Activated CD4-positive, alpha-beta T cell treated with anti-CD3 and anti-CD28 coated beads for 36 hours (primary cell): Measurements from ENCODE around the gene TCF12. TPM values are rescaled to one million over a fixed set of nuclear protein-coding genes. Genes with fewer than 3 reads are reported as not detected.
A peak's percentile ranks its signal among the peaks of the same experiment; 100 is the strongest.

ENCODE experiments used
- ATAC-seq: fragments of 200-7000 bp; cut with Tn5 transposase; one replicate; pipeline ENCODE4 v1.10.0; 2021; ENCODE audit warnings: mild to moderate bottlenecking, moderate library complexity
- CTCF ChIA-PET: fragments of 350-600 bp; sonication (Branson Sonifier 250); formaldehyde crosslinking; loops from one replicate; lab custom pipeline; 2021; ENCODE audit warnings: antibody characterized with exemption; lab: Charles Lee
- POLR2A ChIA-PET: fragments of 350-600 bp; sonication (Branson Sonifier 250); formaldehyde crosslinking; loops from one replicate; lab custom pipeline; 2021; ENCODE audit warnings: antibody characterized with exemption, inconsistent platforms; lab: Charles Lee
- DNase-seq: peaks from one replicate; pipeline ENCODE4 v3.0.0-alpha.2; 2020
- H3K27ac Mint-ChIP-seq: one replicate; pipeline ENCODE4 v1.8.0; 2021; ENCODE audit warnings: mixed read lengths
- H3K27me3 Mint-ChIP-seq: one replicate; pipeline ENCODE4 v1.8.0; 2021; ENCODE audit warnings: mixed read lengths
- H3K36me3 Mint-ChIP-seq: one replicate; pipeline ENCODE4 v1.8.0; 2021; ENCODE audit warnings: low read depth, mixed read lengths
- H3K4me1 Mint-ChIP-seq: one replicate; pipeline ENCODE4 v1.8.0; 2021; ENCODE audit warnings: mixed read lengths
- H3K4me3 Mint-ChIP-seq: one replicate; pipeline ENCODE4 v1.8.0; 2021; ENCODE audit warnings: mild to moderate bottlenecking, moderate library complexity, mixed read lengths
- H3K9me3 Mint-ChIP-seq: one replicate; pipeline ENCODE4 v1.8.0; 2021; ENCODE audit warnings: low read depth, mixed read lengths
- intact Hi-C, 2 experiments: fragments of 100-400 bp; cut with DNase I in 1 of 2; cut with micrococcal nuclease in 1 of 2; formaldehyde crosslinking; loops; one replicate each; pipeline versions ENCODE4 v1.14.2 to v1.15.1; 2022 to 2024; cut with DNase I, micrococcal nuclease
- total RNA-seq, 2 experiments: library from RNA; stranded (reverse); gene quantifications; one replicate each; pipeline ENCODE4 v1.2.3, GENCODE V29; 2021

TCF12 gene
- total RNA-seq, 2 experiments from 2014 or later, result 61.1 to 74.9 TPM

DNA sequence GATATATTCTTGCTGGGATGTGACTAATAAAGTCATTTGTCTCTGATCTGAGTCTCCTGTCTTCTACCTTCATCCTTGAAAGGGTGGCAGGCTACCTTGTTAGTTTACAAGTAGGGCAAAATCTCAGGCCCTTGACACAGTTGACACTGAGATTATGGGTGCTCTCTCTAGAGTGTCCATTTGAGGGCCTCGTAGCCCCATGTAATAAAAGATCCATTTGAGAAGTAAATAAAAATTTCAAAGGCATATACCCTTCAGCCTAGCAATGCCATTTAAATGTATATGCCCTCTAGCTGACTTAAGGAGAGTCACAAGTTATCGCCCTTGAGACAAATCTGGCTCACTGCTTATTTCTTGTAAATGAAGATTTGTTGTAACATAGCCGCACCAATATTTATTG, 98.6 kb downstream of the TCF12 start:
- Mint-ChIP-seq H3K4me3 (no peak overlapping the region), H3K36me3 (peaks cover 6% of the 10 kb centered on the region), H3K4me1 (peaks cover 32% of the 10 kb centered on the region), H3K9me3 (no peaks in the 10 kb centered on the region), H3K27ac (no peak overlapping the region), H3K27me3 (no peaks in the 10 kb centered on the region)
- intact Hi-C loops, result loop anchor here in 1 of 2 experiments (5.0 kb wide), 1 partner anchor 290 kb away; no protein-coding TSS in a partner anchor
- ATAC-seq (no peak), DNase-seq (no peak)
- POLR2A ChIA-PET, result no interaction called here
- CTCF ChIA-PET, result no interaction called here

DNA sequence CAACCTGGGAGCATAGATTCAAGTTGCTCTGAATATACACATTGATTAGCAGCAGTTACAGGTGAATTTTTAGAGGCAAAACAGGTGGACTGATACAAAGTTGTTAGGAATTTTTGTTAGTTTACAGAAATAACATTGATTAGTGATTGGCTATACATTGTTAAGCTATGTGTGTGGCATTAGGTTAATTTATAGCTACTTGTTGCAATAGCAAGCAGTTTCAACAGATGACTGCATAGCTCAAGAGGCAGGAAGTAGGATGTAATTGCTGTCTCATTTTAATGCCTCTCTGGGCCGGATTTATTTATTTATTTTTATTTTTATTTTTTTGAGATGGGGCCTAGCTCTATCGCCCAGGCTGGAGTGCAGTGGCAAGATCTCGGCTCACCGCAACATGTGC, 99.7 kb downstream of the TCF12 start:
- H3K36me3 Mint-ChIP-seq, result peaks cover 12% of the 10 kb centered on the region
- H3K4me1 Mint-ChIP-seq, result peaks cover 43% of the 10 kb centered on the region
- no peaks in the 10 kb centered on the region for H3K27me3 Mint-ChIP-seq
- intact Hi-C loops, result loop anchor here in 1 of 2 experiments (5.0 kb wide), 1 partner anchor 289 kb away; no protein-coding TSS in a partner anchor
- ChIA-PET POLR2A (no interaction called here), CTCF (interaction anchor here (0.7 to 1.3 kb wide), 2 partner anchors 16 to 95 kb away, joined by 4 to 6 read pairs; no protein-coding TSS in a partner anchor)
- H3K9me3 Mint-ChIP-seq, result peaks cover 2% of the 10 kb centered on the region
- no peak overlapping the region for H3K4me3 Mint-ChIP-seq
- ATAC-seq (no peak), DNase-seq (no peak)
- H3K27ac Mint-ChIP-seq, result no peak overlapping the region

DNA sequence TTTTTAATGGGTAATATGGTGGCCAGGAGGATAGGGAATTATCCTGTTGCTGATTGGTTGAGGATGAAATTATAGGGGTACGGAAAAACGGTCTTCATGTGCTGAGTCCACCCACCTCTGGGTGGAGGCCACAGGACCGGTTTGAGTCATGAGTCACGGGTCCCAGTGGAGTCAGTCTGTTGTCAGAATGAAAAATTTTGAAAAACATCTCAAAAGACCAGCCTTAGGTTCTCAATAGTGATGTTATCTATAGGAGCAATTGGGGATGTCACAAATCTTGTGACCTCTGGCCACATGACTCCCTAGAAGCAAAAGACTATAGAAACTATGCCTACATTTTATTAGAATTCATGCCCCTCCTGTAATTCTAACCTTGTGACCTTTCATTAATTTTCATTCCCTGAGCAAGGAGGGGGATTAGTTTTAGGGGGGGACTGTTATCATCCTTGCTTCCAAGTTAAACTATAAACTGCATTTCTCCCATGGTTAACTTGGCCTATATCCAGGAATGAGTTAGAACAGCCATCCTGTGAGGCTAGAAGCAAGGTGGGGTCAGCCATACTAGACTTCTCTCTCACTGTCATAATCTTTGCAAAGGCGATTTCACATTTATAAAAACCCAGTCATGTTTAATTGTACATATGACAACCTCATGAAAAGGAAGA, 101.2 kb downstream of the TCF12 start:
- no peak for ATAC-seq
- Mint-ChIP-seq H3K36me3 (peaks cover 13% of the 10 kb centered on the region), H3K27me3 (no peaks in the 10 kb centered on the region), H3K4me3 (no peak overlapping the region), H3K9me3 (peaks cover 2% of the 10 kb centered on the region), H3K4me1 (peaks cover 37% of the 10 kb centered on the region), H3K27ac (peak overlapping the region; percentile 32)
- no peak for DNase-seq
- intact Hi-C loops, result loop anchor here in 1 of 2 experiments (5.0 kb wide), 1 partner anchor 288 kb away; no protein-coding TSS in a partner anchor
- CTCF ChIA-PET, result no interaction called here
- POLR2A ChIA-PET, result no interaction called here

DNA sequence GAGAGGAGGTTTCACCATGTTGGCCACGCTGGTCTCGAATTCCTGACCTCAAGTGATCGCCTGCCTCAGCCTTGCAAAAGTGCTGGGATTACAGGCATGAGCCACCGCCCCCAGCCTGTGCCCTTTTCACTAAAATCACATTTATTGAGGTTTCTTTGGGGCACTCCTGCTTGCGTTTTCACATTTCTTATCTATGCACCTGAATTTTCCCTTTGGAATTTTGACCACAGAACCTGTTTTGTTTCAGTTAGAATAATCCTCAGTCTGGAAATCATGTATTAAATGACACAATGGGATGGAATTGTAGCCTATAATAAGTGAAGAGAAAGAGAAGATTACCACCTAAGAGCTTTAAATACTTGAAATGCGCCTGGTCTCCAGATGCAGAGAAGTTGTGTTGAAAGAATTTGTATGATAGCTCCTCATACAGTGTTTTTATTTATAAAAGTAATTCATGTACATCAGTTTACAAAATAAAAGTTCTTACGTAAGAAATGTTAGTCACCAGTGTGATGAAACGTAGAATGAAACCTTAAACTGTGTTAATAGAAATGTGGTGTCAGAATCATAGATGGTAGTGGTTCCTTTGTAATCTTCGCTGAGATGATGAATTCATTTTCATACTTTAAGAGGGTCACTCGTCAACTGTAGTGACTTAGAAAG, 107.0 kb downstream of the TCF12 start:
- intact Hi-C loops, result loop anchor here in 1 of 2 experiments (5.0 kb wide), 1 partner anchor 103 kb away; no protein-coding TSS in a partner anchor
- ATAC-seq (no peak), DNase-seq (no peak)
- H3K36me3 Mint-ChIP-seq, result peaks cover 13% of the 10 kb centered on the region
- H3K4me3 Mint-ChIP-seq, result no peak overlapping the region
- peaks cover 25% of the 10 kb centered on the region for H3K4me1 Mint-ChIP-seq
- POLR2A ChIA-PET, result no interaction called here
- peaks cover 2% of the 10 kb centered on the region for H3K9me3 Mint-ChIP-seq
- H3K27ac Mint-ChIP-seq, result no peak overlapping the region
- no peaks in the 10 kb centered on the region for H3K27me3 Mint-ChIP-seq
- CTCF ChIA-PET, result interaction anchor here (1.1 to 1.3 kb wide), 2 partner anchors 91 to 1041 kb away, joined by 3 read pairs; no protein-coding TSS in a partner anchor

DNA sequence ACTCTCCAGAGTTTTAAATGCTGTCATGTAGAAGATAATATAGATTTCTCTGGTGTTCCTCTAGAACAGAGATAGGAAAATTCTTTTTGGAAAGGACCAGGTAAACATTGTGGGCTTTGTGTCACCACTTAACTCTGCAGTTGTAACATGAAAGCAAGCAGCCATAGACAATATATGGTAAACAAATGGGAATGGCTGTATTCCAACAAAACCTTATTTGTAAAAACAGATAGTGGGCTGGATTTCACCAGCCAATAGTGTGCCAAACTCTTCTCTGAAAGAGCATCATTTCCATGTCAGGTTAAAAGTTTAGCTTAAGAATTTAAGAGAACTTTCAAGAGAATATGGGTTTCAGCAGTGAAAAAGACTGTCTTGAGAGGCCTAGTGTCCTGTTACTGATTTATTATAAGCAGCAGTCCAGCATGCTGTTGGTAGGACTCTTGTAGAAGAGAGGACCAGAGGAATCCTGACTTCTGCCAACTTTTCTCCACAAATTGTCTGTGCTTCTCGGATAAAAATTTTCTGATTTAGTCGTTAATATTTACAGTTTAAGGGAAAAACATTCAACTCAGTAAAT, 107.7 kb downstream of the TCF12 start:
- CTCF ChIA-PET, result no interaction called here
- intact Hi-C loops, result loop anchor here in 1 of 2 experiments (5.0 kb wide), 1 partner anchor 104 kb away; no protein-coding TSS in a partner anchor
- POLR2A ChIA-PET, result no interaction called here
- Mint-ChIP-seq H3K4me3 (no peak overlapping the region), H3K27me3 (no peaks in the 10 kb centered on the region), H3K36me3 (peaks cover 11% of the 10 kb centered on the region), H3K9me3 (peaks cover 2% of the 10 kb centered on the region), H3K4me1 (peaks cover 24% of the 10 kb centered on the region), H3K27ac (no peak overlapping the region)
- no peak for ATAC-seq
- DNase-seq, result no peak

DNA sequence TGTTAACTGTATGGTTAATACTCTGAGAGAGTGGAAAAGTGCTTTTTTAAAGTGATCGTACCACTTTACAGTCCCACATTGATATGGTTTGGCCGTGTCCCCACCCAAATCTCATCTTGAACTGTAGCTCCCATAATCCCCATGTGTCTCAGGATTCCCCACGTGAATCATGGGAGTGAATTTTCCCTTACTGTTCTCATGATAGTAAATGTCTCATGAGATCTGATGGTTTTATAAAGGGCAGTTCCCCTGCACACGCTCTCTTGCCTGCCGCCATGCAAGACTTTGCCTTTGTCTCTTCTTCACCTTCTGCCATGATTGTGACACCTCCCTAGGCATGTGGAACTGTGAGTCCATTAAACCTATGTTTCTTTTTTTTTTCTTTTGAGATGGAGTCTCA, 109.2 kb downstream of the TCF12 start:
- H3K9me3 Mint-ChIP-seq, result peaks cover under 1% of the 10 kb centered on the region
- ChIA-PET POLR2A (no interaction called here), CTCF (no interaction called here)
- ATAC-seq (no peak), DNase-seq (no peak)
- no peak overlapping the region for H3K27ac Mint-ChIP-seq
- H3K4me3 Mint-ChIP-seq, result no peak overlapping the region
- intact Hi-C loops, result loop anchor here in 1 of 2 experiments (5.0 kb wide), 1 partner anchor 105 kb away; no protein-coding TSS in a partner anchor
- peaks cover 5% of the 10 kb centered on the region for H3K36me3 Mint-ChIP-seq
- H3K27me3 Mint-ChIP-seq, result no peaks in the 10 kb centered on the region
- H3K4me1 Mint-ChIP-seq, result peaks cover 28% of the 10 kb centered on the region

DNA sequence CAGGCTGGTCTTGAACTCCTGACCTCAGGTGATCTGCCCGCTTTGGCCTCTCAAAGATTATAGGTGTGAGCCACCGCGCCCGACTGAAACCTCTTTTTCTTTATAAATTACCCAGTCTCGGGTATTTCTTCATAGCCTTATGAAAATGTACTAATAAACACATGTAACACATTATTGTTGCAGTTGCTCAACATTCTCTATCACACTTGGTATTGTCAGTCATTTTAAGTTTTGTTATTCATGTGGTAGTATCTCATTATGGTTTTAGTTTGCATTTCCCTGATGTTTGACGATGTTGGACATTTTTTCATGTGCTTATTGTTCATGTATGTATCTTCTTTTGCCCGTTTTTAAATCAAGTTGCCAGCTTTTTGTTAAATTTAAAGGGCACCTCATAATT, 109.7 kb downstream of the TCF12 start:
- ChIA-PET POLR2A (no interaction called here), CTCF (no interaction called here)
- Mint-ChIP-seq H3K27ac (no peak overlapping the region), H3K4me1 (peaks cover 24% of the 10 kb centered on the region), H3K36me3 (peaks cover 4% of the 10 kb centered on the region), H3K27me3 (no peaks in the 10 kb centered on the region), H3K9me3 (no peaks in the 10 kb centered on the region), H3K4me3 (no peak overlapping the region)
- intact Hi-C loops, result loop anchor here in 1 of 2 experiments (5.0 kb wide), 1 partner anchor 106 kb away; no protein-coding TSS in a partner anchor
- ATAC-seq, result no peak
- DNase-seq, result no peak

DNA sequence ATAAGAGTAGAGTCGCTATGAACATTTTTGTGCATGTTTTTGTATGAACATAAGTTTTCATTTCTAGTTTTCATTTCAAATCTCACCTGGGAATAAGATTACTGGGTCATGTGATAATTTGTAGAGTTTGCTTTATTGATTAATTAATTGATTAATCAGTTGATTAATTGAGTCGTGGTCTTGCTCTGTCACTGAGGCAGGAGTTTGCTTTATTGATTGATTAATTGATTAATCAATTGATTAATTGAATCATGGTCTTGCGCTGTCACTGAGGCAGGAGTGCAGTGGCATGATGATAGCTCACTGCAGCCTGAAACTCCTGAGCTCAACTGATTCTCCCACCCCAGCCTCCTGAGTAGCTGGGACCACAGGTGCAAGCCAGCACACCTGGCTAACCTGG, 111.6 kb downstream of the TCF12 start:
- ATAC-seq (no peak), DNase-seq (no peak)
- intact Hi-C loops, result no loop called here
- no peaks in the 10 kb centered on the region for H3K9me3 Mint-ChIP-seq
- peaks cover 27% of the 10 kb centered on the region for H3K4me1 Mint-ChIP-seq
- ChIA-PET POLR2A (no interaction called here), CTCF (no interaction called here)
- H3K4me3 Mint-ChIP-seq, result no peak overlapping the region
- no peaks in the 10 kb centered on the region for H3K27me3 Mint-ChIP-seq
- H3K27ac Mint-ChIP-seq, result no peak overlapping the region
- H3K36me3 Mint-ChIP-seq, result no peaks in the 10 kb centered on the region

DNA sequence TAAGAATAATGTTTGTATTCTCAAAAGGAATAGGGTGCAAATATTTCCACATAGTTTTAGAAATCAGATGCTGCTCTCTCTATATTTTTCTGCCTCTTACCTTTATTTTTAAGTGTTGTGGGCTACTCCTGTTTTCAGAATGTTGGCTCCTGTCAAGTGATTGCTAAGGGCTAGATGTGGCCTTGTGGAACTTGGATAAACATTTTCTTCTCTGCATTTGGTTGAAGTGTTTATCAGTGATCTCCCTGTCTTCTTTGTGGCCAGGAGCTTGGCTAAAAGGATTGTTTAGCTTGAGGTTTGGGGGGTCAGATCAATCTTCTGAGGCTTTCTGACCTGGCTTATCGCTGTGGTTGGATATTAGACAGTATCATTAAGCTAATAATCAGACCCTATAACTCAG, 112.6 kb downstream of the TCF12 start:
- CTCF ChIA-PET, result interaction anchor here (0.8 kb wide), 1 partner anchor 16 kb away, joined by 4 read pairs; no protein-coding TSS in a partner anchor
- POLR2A ChIA-PET, result no interaction called here
- Mint-ChIP-seq H3K9me3 (no peaks in the 10 kb centered on the region), H3K27me3 (no peaks in the 10 kb centered on the region), H3K27ac (no peak overlapping the region), H3K4me1 (peaks cover 32% of the 10 kb centered on the region), H3K4me3 (no peak overlapping the region), H3K36me3 (no peaks in the 10 kb centered on the region)
- no peak for ATAC-seq
- DNase-seq, result no peak
- intact Hi-C loops, result no loop called here

DNA sequence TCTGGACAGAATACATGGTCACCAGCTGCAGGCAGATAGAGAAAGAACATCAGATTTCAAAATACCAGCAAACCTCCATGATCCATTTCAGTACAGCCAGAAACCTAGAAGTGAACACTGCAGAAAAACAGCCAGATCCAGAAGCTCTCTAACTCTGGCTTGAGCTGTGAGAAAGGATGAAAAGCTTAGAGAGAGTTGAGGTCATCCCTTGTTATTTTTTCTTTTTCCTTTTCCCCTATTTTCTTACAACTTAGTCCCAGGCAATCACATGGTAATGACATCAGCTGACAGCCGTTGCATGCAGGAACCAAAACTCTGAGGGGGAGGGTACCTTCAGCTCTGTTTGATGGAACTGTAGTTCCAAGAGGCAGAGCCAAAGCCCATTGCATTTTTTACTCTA, 113.2 kb downstream of the TCF12 start:
- ChIA-PET POLR2A (no interaction called here), CTCF (interaction anchor here (0.5 to 0.8 kb wide), 2 partner anchors 15 to 60 kb away, joined by 3 to 4 read pairs; no protein-coding TSS in a partner anchor)
- H3K4me3 Mint-ChIP-seq, result no peak overlapping the region

DNA sequence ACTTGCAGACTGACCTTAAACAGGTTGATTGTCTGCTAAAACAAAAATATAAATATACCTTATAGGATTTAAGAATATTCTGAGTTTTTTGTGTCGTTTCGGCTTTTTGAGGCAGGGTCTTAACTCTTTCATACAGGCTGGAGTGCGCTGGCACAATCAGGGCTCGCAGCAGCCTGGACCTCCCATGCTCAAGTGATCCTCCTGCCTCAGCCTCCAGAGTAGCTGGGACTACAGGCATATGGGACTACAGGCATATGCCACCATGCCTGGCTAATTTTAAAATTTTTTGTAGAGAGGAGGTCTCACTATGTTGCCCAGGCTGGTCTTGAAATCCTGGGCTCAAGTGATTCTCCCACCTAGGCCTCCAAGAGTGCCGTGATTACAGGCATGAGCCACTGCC, 113.9 kb downstream of the TCF12 start:
- POLR2A ChIA-PET, result no interaction called here
- DNase-seq (no peak), ATAC-seq (no peak)
- Mint-ChIP-seq H3K9me3 (no peaks in the 10 kb centered on the region), H3K27ac (no peak overlapping the region), H3K27me3 (no peaks in the 10 kb centered on the region), H3K36me3 (no peaks in the 10 kb centered on the region), H3K4me3 (no peak overlapping the region), H3K4me1 (peaks cover 44% of the 10 kb centered on the region)
- CTCF ChIA-PET, result interaction anchor here (0.5 kb wide), 1 partner anchor 60 kb away, joined by 3 read pairs; no protein-coding TSS in a partner anchor
- intact Hi-C loops, result no loop called here

More for the DNA sequence above, 113.2 kb downstream of the TCF12 start:
- Mint-ChIP-seq H3K27me3 (no peaks in the 10 kb centered on the region), H3K9me3 (no peaks in the 10 kb centered on the region), H3K36me3 (no peaks in the 10 kb centered on the region), H3K4me1 (peaks cover 36% of the 10 kb centered on the region), H3K27ac (no peak overlapping the region)
- ATAC-seq, result peak; percentile 23
- intact Hi-C loops, result no loop called here
- DNase-seq, result peak; percentile 15
